GM19023 (cell line): ENCODE results near the gene ERMARD.
A peak's percentile ranks its signal among the peaks of the same experiment; 100 is the strongest.

Experiments used
- ATAC-seq: cut with Tn5 transposase; IDR thresholded peaks from one replicate; pipeline ENCODE4 v1.9.1; 2021; ENCODE audit warnings: mild to moderate bottlenecking, moderate library complexity; ENCODE audit not compliant: unreplicated experiment

ERMARD gene

GRCh38 chr6:169751242-169752073 lies at the start of gene ERMARD, which contains the start of gene DYNLT2:
Gene ERMARD, plus strand, starts transcription at chr6:169751622. Its CDS starts 36 bp downstream, at chr6:169751658.
Gene DYNLT2, minus strand, starts transcription at chr6:169751572. Its CDS starts 114 bp downstream, at chr6:169751458.
- ATAC-seq = peak; percentile 94

DNA sequence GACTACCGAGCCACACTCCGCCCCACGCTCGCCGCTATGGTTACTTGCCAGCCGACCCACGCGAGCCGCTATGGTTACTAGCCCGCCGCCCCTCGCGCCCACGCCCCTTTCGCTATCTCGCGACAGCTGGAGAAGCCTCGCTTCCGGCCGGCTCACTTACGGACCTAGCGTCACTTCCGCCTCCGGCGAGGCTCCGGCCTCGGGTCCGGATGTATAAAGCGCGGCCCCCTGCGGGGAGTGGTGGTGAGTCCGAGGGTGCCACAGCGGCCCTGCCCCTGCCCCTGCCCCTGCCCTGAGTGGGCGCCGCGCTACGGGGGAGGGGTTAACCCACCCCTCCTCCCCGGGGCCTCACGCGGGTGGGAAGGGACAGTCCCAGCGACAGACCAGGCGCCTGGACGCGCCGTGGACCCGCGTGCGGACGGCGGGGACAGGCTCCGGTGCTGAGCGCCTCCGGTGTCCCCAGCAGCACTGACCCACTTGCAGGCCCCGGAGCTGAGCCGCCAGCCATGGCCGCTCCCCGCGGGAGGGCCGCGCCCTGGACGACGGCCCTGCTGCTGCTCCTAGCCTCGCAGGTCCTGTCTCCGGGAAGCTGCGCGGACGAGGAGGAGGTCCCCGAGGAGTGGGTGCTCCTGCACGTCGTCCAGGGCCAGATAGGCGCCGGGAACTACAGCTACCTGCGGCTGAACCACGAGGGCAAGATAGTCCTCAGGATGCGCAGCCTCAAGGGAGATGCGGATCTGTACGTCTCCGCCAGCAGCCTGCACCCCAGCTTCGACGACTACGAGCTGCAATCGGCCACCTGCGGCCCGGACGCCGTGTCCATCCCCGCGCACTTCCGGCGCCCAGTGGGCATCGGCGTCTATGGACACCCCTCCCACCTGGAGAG lies 49.2 kb upstream of the ERMARD start, which contains the start of the genes C6orf120 and WDR27:
Gene C6orf120, plus strand, starts transcription at position 173 of the 886 bp plus-strand sequence. Its CDS starts 334 bp downstream, at position 507.
Gene WDR27, minus strand, starts transcription at position 76 of the 886 bp plus-strand sequence. CDS start 13,024 bp downstream, outside the sequence.
- peak; percentile 93 for ATAC-seq

- ATAC-seq = peak; percentile 3
These were observed 48.6 kb upstream of the ERMARD start for GRCh38 chr6:169702840-169703246.

- ATAC-seq = no peak
These were observed 43.6 kb upstream of the ERMARD start for GRCh38 chr6:169707772-169708171.

- no peak for ATAC-seq
These were observed 42.1 kb upstream of the ERMARD start for GRCh38 chr6:169709293-169709692.

DNA sequence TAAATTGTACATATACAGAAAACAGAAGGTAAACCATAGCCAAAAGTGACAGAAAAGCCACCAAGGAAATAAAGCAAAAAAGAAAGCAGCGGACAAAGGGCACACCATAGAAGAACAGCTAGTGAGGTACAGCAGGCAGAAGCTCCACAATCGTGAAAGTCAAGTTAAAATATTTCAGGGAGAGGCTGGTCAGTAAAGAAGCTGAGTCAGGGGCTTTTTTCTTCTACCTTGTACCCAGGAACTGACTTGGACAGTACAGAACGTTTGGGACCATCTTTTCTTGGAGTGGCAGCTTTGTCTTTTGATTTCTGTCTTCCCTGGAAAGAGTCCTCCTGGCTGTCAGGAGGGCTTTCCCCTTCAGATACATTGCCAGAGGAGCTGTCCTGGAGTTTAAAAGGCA lies 41.4 kb upstream of the ERMARD start:
- ATAC-seq = no peak

- no peak for ATAC-seq
These were observed 37.2 kb upstream of the ERMARD start for GRCh38 chr6:169714178-169714577.

DNA sequence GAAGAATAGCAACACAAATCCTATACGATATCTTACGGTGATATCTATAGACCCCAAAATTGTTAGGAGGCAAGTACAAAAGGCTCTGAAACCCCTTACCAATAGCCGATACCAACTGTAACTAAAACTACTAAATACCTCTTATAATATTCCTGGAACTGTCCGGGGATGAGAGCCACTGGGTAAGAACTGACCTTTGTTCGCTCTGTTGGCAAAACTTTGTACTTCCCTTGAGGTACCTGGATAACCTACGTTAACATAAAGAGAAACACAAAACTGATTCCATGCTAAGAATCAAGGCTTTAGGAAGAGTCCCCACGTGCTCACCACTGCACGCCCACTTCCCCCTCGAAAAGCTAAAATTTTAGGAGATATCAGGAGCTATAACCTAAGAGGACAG lies 36.8 kb upstream of the ERMARD start:
- no peak for ATAC-seq

GRCh38 chr6:169719117-169719516 lies 32.3 kb upstream of the ERMARD start:
- ATAC-seq = no peak

- no peak for ATAC-seq
These were observed 31.1 kb upstream of the ERMARD start for GRCh38 chr6:169720207-169720855.

- ATAC-seq = peak; percentile 15
These were observed 28.8 kb upstream of the ERMARD start for GRCh38 chr6:169722362-169723199.

DNA sequence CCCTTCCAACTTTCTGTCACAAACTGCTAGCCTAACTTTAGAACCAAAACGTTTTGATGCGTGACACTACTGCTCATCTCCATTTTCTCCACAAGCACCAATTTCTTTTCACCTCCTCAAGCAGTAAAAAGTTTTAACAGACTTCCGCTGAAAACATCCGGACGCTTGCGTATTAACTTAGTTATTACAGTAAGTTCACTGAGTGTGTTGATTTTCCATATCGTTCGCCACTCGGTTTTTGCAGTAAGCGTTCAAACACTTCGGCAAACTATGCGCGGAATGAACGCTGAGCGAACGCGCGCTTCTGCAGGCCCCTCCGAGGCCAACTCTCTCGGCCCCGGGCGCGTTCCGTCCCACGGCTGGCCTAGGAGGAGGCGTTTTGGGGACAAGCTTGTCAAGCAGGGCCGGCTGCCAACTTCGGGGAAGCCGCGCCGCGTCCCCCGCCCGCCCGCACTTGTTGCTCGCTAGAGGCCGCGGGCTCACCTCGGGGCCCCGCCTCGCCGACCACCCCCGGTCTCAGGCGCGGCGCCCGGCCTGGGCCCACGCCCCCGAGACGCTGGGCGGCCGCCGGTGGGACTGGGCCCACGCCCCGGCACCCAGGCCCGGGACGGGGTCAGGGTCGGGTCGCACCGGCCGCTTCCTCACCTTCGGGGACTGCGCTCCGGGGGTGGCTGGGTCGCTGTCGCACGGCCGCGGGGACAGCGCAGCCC lies 28.1 kb upstream of the ERMARD start:
- ATAC-seq = peak; percentile 25

GRCh38 chr6:169723991-169724493 lies 27.4 kb upstream of the ERMARD start:
- ATAC-seq = peak; percentile 48

DNA sequence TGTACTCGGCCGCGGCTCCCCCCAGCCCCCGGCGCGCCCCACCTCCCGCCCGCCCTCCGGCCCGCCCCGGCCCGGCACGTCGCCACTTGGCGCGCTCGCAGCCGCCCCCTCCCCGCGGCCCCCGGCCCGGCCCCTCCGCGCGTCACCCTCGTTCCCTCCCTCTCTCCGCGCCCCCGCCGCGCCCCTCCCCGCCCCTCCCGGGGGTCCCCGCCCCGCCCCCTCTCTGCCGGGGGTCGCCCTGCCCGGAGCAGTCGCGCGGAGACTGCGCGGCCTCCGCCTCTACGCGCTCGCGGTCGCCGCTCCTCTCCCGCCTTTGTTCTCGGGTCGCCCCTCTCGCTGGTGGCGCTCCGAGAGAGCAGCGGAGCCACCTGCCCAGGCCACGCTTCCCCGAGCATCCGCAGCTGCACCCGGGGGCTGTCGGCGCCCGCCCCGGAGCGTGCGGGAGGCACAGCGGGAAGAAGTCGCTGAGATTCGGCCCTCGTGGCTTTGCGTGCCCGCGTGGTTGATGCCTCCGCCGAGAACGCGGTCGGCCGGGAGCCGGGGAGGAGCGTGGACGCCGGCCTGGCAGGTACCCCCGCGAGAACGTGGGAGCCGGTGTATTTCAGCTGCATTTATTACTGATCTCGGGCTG lies 26.8 kb upstream of the ERMARD start, which contains the start of gene PHF10:
Gene PHF10, minus strand, starts transcription at position 7 of the 631 bp plus-strand sequence. CDS start 569 bp downstream, outside the sequence.
- peak; percentile 62 for ATAC-seq

DNA sequence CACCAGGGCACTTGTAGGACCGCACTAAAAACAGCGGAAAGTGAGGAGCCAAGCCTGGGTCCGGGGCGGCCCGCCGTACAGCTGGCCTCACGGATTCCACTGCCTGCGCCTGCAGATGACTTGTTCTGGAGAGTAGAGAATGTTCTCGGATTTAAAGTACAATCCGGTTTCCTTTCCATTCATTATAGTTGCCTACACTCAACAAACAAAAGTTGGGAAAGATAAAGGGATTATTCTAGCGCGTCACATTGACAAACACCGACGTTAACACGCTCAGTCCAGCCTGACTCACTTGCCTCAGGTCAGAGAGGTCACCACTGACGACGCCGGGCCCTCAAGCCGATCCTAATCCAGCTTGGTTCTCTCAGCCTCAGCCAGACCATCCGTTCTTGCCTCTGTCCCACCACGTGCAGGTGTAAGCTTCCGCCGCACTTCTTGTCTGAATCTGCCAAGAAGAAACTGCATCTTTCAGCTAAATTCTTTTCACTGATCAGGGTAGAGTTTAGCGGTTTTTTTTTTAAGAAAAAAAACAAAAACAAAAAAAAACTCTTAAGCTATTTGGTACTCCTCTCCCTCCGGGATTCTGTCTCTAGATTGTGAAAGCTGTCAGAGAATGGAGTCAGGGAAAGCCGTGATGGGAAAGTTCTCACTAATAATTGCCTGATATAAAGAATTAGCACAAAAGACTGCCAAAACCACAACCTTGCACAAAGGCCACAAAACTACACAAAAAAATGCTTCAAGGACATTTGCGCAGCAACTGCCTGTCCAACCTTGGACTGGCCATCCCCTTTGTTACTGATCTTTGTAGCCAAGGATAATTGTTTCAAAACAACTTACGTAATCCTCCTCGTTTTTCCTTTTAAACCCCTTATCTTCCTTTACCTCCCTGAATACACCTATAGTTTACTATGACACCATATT lies 26.0 kb upstream of the ERMARD start:
- peak; percentile 16 for ATAC-seq

- ATAC-seq = no peak
These were observed 25.4 kb upstream of the ERMARD start for GRCh38 chr6:169726049-169726400.

GRCh38 chr6:169726963-169727362 lies 24.5 kb upstream of the ERMARD start:
- ATAC-seq = no peak
